Neural progenitor cell (in vitro differentiated cells): ENCODE data around the gene DLG4. TPM values are rescaled to one million over a fixed set of nuclear protein-coding genes. Genes with fewer than 3 reads are reported as not detected.

Experiments used
- DNase-seq: peaks from one replicate; pipeline ENCODE4 v3.0.0-alpha.2; 2016; ENCODE audit warnings: low spot score
- H2AFZ ChIP-seq: fragments of 200-600 bp; sonication (generic); replicated peaks from 2 replicates; pipeline ENCODE4 v1.6.1; 2016; ENCODE audit warnings: antibody characterized with exemption
- H3F3A ChIP-seq: fragments of 200-600 bp; sonication (generic); 2 replicates; pipeline ENCODE4 v1.6.1; 2016; ENCODE audit warnings: antibody characterized with exemption, low read depth
- H3K27ac ChIP-seq: fragments of 200-600 bp; sonication (generic); 2 replicates; pipeline ENCODE4 v1.5.1; 2016; ENCODE audit warnings: mild to moderate bottlenecking
- H3K27me3 ChIP-seq: fragments of 200-600 bp; sonication (generic); 2 replicates; pipeline ENCODE4 v1.6.1; 2016; ENCODE audit warnings: mild to moderate bottlenecking, moderate library complexity
- H3K36me3 ChIP-seq: fragments of 200-600 bp; sonication (generic); 2 replicates; pipeline ENCODE4 v1.5.1; 2016
- H3K4me1 ChIP-seq: fragments of 200-600 bp; sonication (generic); 2 replicates; pipeline ENCODE4 v1.6.1; 2016; ENCODE audit warnings: mixed run types
- H3K4me2 ChIP-seq: fragments of 200-600 bp; sonication (generic); 2 replicates; pipeline ENCODE4 v1.6.1; 2016
- H3K4me3 ChIP-seq: fragments of 200-600 bp; sonication (generic); 2 replicates; pipeline ENCODE4 v1.5.1; 2016
- H3K79me2 ChIP-seq: fragments of 200-600 bp; sonication (generic); 2 replicates; pipeline ENCODE4 v1.6.1; 2016; ENCODE audit warnings: low read depth
- H3K9ac ChIP-seq: fragments of 200-600 bp; sonication (generic); 2 replicates; pipeline ENCODE4 v1.6.1; 2016
- H3K9me3 ChIP-seq: fragments of 200-600 bp; sonication (generic); 2 replicates; pipeline ENCODE4 v1.5.1; 2016; ENCODE audit warnings: low read depth
- H4K20me1 ChIP-seq: fragments of 200-600 bp; sonication (generic); 2 replicates; pipeline ENCODE4 v1.6.1; 2016; ENCODE audit warnings: low read depth
- H3K27ac Mint-ChIP-seq: 3 replicates; pipeline ENCODE4 v1.8.0; 2021; ENCODE audit warnings: mixed read lengths
- H3K27me3 Mint-ChIP-seq: 2 replicates; pipeline ENCODE4 v1.8.0; 2022; ENCODE audit warnings: low read depth, mild to moderate bottlenecking, inconsistent platforms, moderate library complexity, mixed read lengths; ENCODE audit not compliant: insufficient read depth
- H3K36me3 Mint-ChIP-seq: 3 replicates; pipeline ENCODE4 v1.8.0; 2021; ENCODE audit warnings: mixed read lengths
- H3K4me1 Mint-ChIP-seq: 3 replicates; pipeline ENCODE4 v1.8.0; 2021; ENCODE audit warnings: mixed read lengths
- H3K4me3 Mint-ChIP-seq: 3 replicates; pipeline ENCODE4 v1.8.0; 2021; ENCODE audit warnings: mild to moderate bottlenecking, moderate library complexity, mixed read lengths
- H3K9me3 Mint-ChIP-seq: 3 replicates; pipeline ENCODE4 v1.8.0; 2020; ENCODE audit warnings: mixed read lengths
- CTCF ChIP-seq: fragments of 200-600 bp; sonication (generic); IDR thresholded peaks from 2 replicates; pipeline ENCODE4 v1.5.1; 2017; ENCODE audit warnings: antibody characterized with exemption, mild to moderate bottlenecking
- EZH2 ChIP-seq: fragments of 200-600 bp; sonication (generic); IDR thresholded peaks from 2 replicates; pipeline ENCODE4 v1.6.1; 2017; ENCODE audit warnings: antibody characterized with exemption, mild to moderate bottlenecking, moderate library complexity
- EZH2phosphoT487 ChIP-seq: fragments of 200-600 bp; sonication (generic); IDR thresholded peaks from 2 replicates; pipeline ENCODE4 v1.6.1; 2017; ENCODE audit warnings: antibody characterized with exemption
- total RNA-seq: library from RNA; depleted of rRNA; stranded (reverse); fragments of >200 nt; gene quantifications from 2 replicates; pipeline ENCODE4 v1.2.3, GENCODE V29; 2015; ENCODE audit warnings: low replicate concordance

The DLG4 gene
- 23.5 and 50.5 TPM in 2 replicates for total RNA-seq

GRCh38 chr17:7219812-7220592 is at the start of gene DLG4, which contains the start of gene ACADVL:
TSS of gene DLG4 (minus strand) at chr17:7219836.
TSS of gene ACADVL (plus strand) at chr17:7219938. CDS start at chr17:7219985, 47 bp downstream.
- H3K4me2 ChIP-seq: peak within 1 kb of the TSS; percentile 85
- H2AFZ ChIP-seq: peak within 1 kb of the TSS; percentile 59
- no peaks in the 10 kb centered on the region for H3K36me3 ChIP-seq
- H3K27me3 ChIP-seq: no peaks in the 10 kb centered on the region
- H3K27ac ChIP-seq: no peak within 1 kb of the TSS
- H3K4me1 ChIP-seq: peaks cover 37% of the 10 kb centered on the region
- peaks cover 56% of the 10 kb centered on the region for H3K4me1 Mint-ChIP-seq
- H3K9me3 ChIP-seq: no peaks in the 10 kb centered on the region
- peaks cover 16% of the 10 kb centered on the region for H3K27me3 Mint-ChIP-seq
- peaks cover 20% of the 10 kb centered on the region for H3K36me3 Mint-ChIP-seq
- H3K27ac Mint-ChIP-seq: peak within 1 kb of the TSS; percentile 99
- peak within 1 kb of the TSS; percentile 94 for H3K4me3 ChIP-seq
- peaks cover 43% of the 10 kb centered on the region for H4K20me1 ChIP-seq
- peak within 1 kb of the TSS; percentile 92 for H3K4me3 Mint-ChIP-seq
- no peak for TF ChIP-seq EZH2phosphoT487
- TF ChIP-seq EZH2: no peak
- peak within 1 kb of the TSS; percentile 71 for H3K9ac ChIP-seq
- H3F3A ChIP-seq: peaks cover 76% of the 10 kb centered on the region
- peak; percentile 90 for DNase-seq
- no peaks in the 10 kb centered on the region for H3K9me3 Mint-ChIP-seq
- peaks cover 22% of the 10 kb centered on the region for H3K79me2 ChIP-seq

DNA sequence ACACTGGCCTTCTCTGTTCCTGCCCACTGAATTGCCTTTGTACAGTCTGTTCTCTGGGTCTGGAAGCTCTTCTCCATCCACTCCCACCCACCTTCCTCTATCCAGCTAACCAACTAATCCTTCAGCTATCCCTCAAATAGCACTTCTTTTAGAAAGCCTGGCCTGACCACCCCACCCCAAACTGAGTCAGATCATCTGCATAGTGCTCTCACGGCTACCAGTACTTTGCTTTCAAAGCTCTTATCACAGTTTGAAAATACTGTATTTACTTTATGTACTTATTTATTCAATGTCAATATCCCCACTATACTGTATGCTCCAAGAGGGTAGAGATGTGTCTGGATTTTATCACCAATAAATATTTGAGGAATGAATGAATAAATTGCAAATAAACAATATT is 47.1 kb upstream of the DLG4 start:
- peaks cover 32% of the 10 kb centered on the region for H3K27me3 Mint-ChIP-seq
- peaks cover 28% of the 10 kb centered on the region for H3K27me3 ChIP-seq
- no peaks in the 10 kb centered on the region for H3K9me3 Mint-ChIP-seq
- H3K9me3 ChIP-seq: no peaks in the 10 kb centered on the region
- no peaks in the 10 kb centered on the region for H3K36me3 ChIP-seq
- peaks cover 8% of the 10 kb centered on the region for H3K4me1 Mint-ChIP-seq
- no peaks in the 10 kb centered on the region for H4K20me1 ChIP-seq
- no peak for DNase-seq
- H3K4me1 ChIP-seq: peaks cover 14% of the 10 kb centered on the region
- H3K4me3 Mint-ChIP-seq: peak overlapping the region; percentile 5
- peaks cover 19% of the 10 kb centered on the region for H3F3A ChIP-seq
- no peaks in the 10 kb centered on the region for H3K79me2 ChIP-seq
- H2AFZ ChIP-seq: no peak overlapping the region
- H3K9ac ChIP-seq: no peak overlapping the region
- H3K27ac Mint-ChIP-seq: peak overlapping the region; percentile 12
- H3K36me3 Mint-ChIP-seq: no peaks in the 10 kb centered on the region
- no peak overlapping the region for H3K27ac ChIP-seq
- TF ChIP-seq CTCF: no peak
- no peak for TF ChIP-seq EZH2
- no peak for TF ChIP-seq EZH2phosphoT487
- no peak overlapping the region for H3K4me3 ChIP-seq
- H3K4me2 ChIP-seq: no peak overlapping the region

DNA sequence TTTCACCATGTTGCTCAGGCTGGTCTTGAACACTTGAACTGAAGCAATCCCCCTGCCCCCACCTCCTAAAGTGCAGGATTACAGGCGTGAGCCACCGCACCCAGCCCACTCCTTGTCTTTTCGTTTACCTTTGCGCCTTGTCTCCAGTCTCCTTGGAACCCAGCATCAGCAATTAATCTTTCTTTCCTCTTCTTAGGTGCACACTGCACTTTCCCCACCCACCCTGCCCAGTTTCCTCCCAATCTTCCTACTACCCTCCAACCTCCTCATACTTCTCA is 44.1 kb upstream of the DLG4 start:
- Mint-ChIP-seq H3K27ac (no peak overlapping the region), H3K27me3 (peaks cover 54% of the 10 kb centered on the region), H3K36me3 (peaks cover 8% of the 10 kb centered on the region), H3K4me3 (no peak overlapping the region), H3K4me1 (peaks cover 8% of the 10 kb centered on the region), H3K9me3 (no peaks in the 10 kb centered on the region)
- Histone ChIP-seq H3K4me2 (peak overlapping the region; percentile 79), H3K27me3 (peaks cover 49% of the 10 kb centered on the region), H3K4me1 (peaks cover 14% of the 10 kb centered on the region), H2AFZ (peak overlapping the region; percentile 86), H3K4me3 (peak overlapping the region; percentile 40), H3F3A (peaks cover 32% of the 10 kb centered on the region), H3K79me2 (no peaks in the 10 kb centered on the region), H4K20me1 (peaks cover 11% of the 10 kb centered on the region), H3K36me3 (no peaks in the 10 kb centered on the region), H3K9ac (no peak overlapping the region), H3K9me3 (no peaks in the 10 kb centered on the region), H3K27ac (no peak overlapping the region)
- TF ChIP-seq EZH2: no peak
- TF ChIP-seq CTCF: no peak
- TF ChIP-seq EZH2phosphoT487: no peak
- no peak for DNase-seq
